Glutamatergic neuron (in vitro differentiated cells): ENCODE measurements around the gene CYTH2. TPM values are rescaled to one million over a fixed set of nuclear protein-coding genes. Genes with fewer than 3 reads are reported as not detected.
A peak's percentile ranks its signal among the peaks of the same experiment; 100 is the strongest.

Source experiments
- DNase-seq: peaks from one replicate; pipeline ENCODE4 v3.0.0; 2022
- H3K27ac Mint-ChIP-seq: one replicate; pipeline ENCODE4 v1.8.0; 2020; ENCODE audit warnings: mild to moderate bottlenecking, mixed read lengths, inconsistent platforms; ENCODE audit not compliant: unreplicated experiment
- H3K27me3 Mint-ChIP-seq: one replicate; pipeline ENCODE4 v1.8.0; 2020; ENCODE audit warnings: mild to moderate bottlenecking, moderate library complexity, mixed read lengths, inconsistent platforms; ENCODE audit not compliant: unreplicated experiment
- H3K36me3 Mint-ChIP-seq: one replicate; pipeline ENCODE4 v1.8.0; 2020; ENCODE audit warnings: mild to moderate bottlenecking, mixed read lengths, inconsistent platforms; ENCODE audit not compliant: unreplicated experiment
- H3K4me1 Mint-ChIP-seq: one replicate; pipeline ENCODE4 v1.8.0; 2020; ENCODE audit warnings: mild to moderate bottlenecking, low read depth, mixed read lengths, inconsistent platforms; ENCODE audit not compliant: unreplicated experiment
- H3K4me3 Mint-ChIP-seq: one replicate; pipeline ENCODE4 v1.8.0; 2020; ENCODE audit warnings: mild to moderate bottlenecking, mixed read lengths, inconsistent platforms; ENCODE audit not compliant: unreplicated experiment
- H3K9me3 Mint-ChIP-seq: one replicate; pipeline ENCODE4 v1.8.0; 2020; ENCODE audit warnings: mild to moderate bottlenecking, moderate library complexity, mixed read lengths, inconsistent platforms; ENCODE audit not compliant: unreplicated experiment
- total RNA-seq: library from RNA; stranded (reverse); fragmentation: NEBNext Ultra II Directional; extraction: Animal tissue kit (Norgen Biotek cat#: 25700); gene quantifications from one replicate; pipeline ENCODE4 v1.2.1, GENCODE V29; 2021; ENCODE audit not compliant: unreplicated experiment
- TF ChIP-seq, protein P1 (sequence below): fragments of 200-600 bp; sonication (generic); IDR thresholded peaks from one replicate; pipeline ENCODE4 v1.5.0; 2021; ENCODE audit not compliant: partially characterized antibody, unreplicated experiment

Gene CYTH2
- total RNA-seq, 1 donor from 2014 or later: 233 TPM

DNA sequence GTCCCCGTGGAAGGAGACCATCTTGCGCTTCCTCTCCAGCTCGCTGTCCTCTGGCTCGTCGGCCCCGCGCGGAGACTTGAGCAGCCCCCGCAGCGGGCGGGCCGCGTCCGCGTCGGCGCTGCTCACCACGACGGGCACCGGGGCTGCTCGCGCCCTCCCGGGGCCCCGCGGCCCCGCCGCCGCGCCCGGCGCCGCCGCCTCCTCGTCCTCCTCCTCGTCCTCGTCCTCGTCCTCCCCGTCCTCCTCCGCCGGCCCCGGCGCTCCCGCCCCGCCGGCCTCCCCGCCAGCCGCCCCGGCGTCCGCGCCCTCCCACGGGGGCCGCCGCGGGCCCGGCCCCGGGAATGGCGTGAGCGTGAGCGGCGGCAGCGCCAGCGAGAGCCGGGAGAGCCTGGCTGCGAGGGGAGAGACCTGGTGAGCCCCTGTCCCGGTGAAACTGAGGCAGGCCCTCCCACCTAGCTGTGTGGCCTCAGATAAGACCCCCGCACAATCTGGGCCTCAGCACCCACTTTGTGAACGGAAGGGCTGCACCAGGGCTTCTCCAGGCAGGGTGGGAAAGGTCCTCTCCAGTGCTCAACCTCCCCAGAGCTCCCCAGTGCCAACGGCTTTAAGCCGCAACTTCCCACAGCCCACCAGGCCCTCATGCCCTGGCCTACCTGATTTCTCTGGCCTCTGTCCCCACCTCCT is 24.7 kb downstream of the CYTH2 start:
- DNase-seq: no peak
- H3K4me1 Mint-ChIP-seq: peaks cover 14% of the 10 kb centered on the region
- peaks cover 11% of the 10 kb centered on the region for H3K9me3 Mint-ChIP-seq
- H3K4me3 Mint-ChIP-seq: peak overlapping the region; percentile 70
- peaks cover 32% of the 10 kb centered on the region for H3K27me3 Mint-ChIP-seq
- TF ChIP-seq, protein P1, sequence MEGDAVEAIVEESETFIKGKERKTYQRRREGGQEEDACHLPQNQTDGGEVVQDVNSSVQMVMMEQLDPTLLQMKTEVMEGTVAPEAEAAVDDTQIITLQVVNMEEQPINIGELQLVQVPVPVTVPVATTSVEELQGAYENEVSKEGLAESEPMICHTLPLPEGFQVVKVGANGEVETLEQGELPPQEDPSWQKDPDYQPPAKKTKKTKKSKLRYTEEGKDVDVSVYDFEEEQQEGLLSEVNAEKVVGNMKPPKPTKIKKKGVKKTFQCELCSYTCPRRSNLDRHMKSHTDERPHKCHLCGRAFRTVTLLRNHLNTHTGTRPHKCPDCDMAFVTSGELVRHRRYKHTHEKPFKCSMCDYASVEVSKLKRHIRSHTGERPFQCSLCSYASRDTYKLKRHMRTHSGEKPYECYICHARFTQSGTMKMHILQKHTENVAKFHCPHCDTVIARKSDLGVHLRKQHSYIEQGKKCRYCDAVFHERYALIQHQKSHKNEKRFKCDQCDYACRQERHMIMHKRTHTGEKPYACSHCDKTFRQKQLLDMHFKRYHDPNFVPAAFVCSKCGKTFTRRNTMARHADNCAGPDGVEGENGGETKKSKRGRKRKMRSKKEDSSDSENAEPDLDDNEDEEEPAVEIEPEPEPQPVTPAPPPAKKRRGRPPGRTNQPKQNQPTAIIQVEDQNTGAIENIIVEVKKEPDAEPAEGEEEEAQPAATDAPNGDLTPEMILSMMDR: no peak
- no peak overlapping the region for H3K27ac Mint-ChIP-seq
- H3K36me3 Mint-ChIP-seq: no peaks in the 10 kb centered on the region

DNA sequence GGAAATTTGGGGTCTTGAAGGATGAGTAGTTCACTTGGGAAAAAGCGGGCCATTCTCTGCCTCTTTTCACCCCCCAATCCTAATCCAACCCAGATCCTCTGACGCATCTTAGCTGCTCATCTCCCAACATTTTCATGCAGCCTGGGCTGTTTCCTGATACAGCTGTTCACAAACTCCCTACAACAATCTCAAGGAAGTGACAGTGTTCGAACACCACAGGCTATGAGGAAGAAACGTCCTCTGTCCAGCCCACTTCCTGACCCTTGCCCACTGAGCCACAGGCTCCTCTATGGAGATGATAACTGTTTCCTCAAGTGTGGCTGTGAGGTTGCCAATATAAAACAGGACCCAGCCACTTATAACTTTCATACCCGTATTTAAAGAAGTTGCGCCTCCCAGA is 26.2 kb downstream of the CYTH2 start:
- Mint-ChIP-seq H3K4me1 (peaks cover 14% of the 10 kb centered on the region), H3K27ac (no peak overlapping the region), H3K9me3 (peaks cover 13% of the 10 kb centered on the region), H3K27me3 (peaks cover 32% of the 10 kb centered on the region), H3K36me3 (no peaks in the 10 kb centered on the region), H3K4me3 (peak overlapping the region; percentile 2)
- no peak for DNase-seq
- TF ChIP-seq, protein P1: no peak

DNA sequence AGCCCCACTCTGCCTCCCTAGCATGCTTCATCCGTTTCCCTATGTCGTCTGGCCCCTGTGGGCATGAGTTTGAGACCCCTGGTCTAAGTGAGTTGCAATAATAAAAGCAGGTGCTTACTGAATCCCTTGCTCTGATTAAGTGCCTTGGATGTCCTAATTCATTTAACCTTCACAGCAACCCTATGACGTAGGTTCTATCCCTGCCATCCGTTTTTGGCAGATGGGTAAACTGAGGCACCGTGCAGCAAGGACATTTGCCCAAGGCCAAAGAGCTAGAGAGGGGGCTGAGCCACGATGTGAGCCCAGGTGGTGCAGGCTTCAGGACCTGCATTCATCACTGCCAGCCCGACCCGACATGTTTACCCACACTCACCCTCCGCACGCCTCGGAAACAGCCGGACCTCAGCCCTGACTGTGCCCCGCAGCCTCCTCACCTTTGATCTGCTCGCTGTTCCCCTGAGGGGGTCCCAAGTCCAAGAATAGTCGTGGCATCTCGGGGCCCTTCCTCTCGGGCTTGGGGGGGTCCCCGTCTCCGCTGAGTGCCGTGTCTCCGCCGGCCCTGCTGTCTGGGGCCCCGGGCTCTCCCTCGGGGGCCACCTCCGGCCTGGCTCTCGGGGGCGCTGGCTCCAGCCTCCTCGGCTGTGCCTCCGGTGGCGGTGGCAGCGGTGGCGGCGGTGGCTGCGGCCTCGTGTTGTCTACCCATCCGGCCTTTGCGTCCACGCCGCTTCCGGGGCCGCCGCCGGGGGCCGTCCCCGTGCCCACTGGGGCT is 28.0 kb downstream of the CYTH2 start:
- Mint-ChIP-seq H3K27me3 (peaks cover 25% of the 10 kb centered on the region), H3K9me3 (peaks cover 13% of the 10 kb centered on the region), H3K27ac (no peak overlapping the region), H3K4me3 (no peak overlapping the region), H3K36me3 (no peaks in the 10 kb centered on the region), H3K4me1 (peaks cover 4% of the 10 kb centered on the region)
- TF ChIP-seq, protein P1: no peak
- no peak for DNase-seq

DNA sequence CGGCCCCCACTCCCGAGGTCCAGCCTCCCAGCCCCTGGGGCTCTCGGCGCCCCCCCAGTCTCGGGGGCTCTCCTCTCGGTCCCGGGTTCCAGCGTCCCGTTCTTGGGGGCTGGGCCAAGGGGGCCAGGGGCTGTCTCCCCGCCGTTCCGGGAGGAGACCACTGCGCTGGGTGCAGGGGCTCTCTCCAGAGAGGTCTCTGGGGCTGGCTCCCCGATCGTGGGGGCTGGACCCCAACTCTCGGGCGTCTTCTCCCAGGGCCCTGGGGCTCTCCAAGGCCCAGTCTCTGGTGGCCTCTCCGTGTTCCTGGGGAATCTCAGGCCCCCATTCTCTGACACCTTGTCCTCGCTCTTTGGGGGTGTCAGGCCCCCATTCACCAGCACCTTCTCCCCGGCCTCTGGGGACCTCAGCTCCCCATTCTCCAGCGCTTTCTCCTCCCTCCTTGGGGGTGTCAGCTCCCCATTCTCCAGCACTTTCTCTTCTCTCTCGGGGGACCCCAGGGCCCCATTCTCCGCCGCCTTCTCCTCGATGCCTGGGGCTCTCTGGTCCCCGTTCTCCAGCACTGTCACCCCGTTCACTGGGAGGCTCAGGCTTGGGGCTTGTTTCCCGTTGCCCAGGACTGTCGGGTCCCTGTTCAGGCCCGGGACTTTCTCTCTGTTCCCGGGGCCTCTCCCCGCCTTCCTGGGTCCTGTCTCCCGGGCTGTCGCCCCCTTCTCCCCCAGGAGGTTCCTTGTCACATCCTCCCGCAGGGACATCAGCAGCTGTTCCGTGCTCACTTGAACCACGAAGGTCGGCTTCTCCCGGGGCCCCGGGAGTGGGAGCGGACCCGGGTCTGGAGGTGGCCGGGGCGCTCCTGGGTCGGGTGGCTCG is 28.8 kb downstream of the CYTH2 start:
- H3K4me3 Mint-ChIP-seq: no peak overlapping the region
- peaks cover 11% of the 10 kb centered on the region for H3K9me3 Mint-ChIP-seq
- peaks cover 17% of the 10 kb centered on the region for H3K27me3 Mint-ChIP-seq
- TF ChIP-seq, protein P1: no peak
- no peak overlapping the region for H3K27ac Mint-ChIP-seq
- H3K4me1 Mint-ChIP-seq: no peaks in the 10 kb centered on the region
- H3K36me3 Mint-ChIP-seq: no peaks in the 10 kb centered on the region
- no peak for DNase-seq
